Esophagus squamous epithelium (tissue), 4 donors: ENCODE results near the gene PTPA.

Experiments
- POLR2A ChIP-seq, 4 donors: fragments of 450-650 bp; IDR thresholded peaks; one replicate each; pipeline ENCODE4 v1.6.1; 2017; ENCODE audit warnings: antibody characterized with exemption in 4 of 4, mild to moderate bottlenecking in 4 of 4, moderate library complexity in 3 of 4
- TF ChIP-seq, protein P1 (sequence below), 6 experiments: fragments of 450-650 bp in 4 of 6; fragments of 200-600 bp in 2 of 6; sonication (generic) in 2 of 6; IDR thresholded peaks; one replicate each; pipeline ENCODE4 v1.5.1; 2016 to 2019; ENCODE audit warnings: antibody characterized with exemption in 6 of 6, mild to moderate bottlenecking in 4 of 6, moderate library complexity in 4 of 6

DNA sequence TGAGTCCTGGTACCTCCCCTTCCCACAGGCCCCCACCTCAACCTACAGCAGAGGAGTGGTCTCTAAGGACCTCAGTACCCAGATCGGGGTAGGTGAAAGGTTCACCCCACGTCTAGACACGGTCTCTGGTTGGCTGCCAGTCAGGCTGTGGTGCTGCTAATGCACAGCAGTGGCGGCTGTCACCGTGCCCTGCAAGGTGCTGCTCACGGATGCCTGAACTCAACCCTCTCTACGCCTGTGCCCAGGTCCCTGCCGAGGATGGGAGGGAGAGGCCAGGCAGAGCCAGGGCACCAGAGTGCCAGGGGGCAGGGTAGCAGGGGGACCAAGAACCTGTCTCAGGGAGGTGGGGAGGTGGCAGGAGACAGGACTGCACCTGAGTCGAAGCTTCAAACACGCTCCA, 52.5 kb downstream of the PTPA start:
- TF ChIP-seq, protein P1, sequence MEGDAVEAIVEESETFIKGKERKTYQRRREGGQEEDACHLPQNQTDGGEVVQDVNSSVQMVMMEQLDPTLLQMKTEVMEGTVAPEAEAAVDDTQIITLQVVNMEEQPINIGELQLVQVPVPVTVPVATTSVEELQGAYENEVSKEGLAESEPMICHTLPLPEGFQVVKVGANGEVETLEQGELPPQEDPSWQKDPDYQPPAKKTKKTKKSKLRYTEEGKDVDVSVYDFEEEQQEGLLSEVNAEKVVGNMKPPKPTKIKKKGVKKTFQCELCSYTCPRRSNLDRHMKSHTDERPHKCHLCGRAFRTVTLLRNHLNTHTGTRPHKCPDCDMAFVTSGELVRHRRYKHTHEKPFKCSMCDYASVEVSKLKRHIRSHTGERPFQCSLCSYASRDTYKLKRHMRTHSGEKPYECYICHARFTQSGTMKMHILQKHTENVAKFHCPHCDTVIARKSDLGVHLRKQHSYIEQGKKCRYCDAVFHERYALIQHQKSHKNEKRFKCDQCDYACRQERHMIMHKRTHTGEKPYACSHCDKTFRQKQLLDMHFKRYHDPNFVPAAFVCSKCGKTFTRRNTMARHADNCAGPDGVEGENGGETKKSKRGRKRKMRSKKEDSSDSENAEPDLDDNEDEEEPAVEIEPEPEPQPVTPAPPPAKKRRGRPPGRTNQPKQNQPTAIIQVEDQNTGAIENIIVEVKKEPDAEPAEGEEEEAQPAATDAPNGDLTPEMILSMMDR (IDR thresholded peaks at IDR 0.05): no peak
- no peak for TF ChIP-seq POLR2A (IDR thresholded peaks at IDR 0.05)
